NCI-H1092 treated with DMSO at 0.1 percent for 48 hours (cell line): ENCODE measurements around the gene NELFB.

Experiments
- DNase-seq: peaks from one replicate; lab custom pipeline; 2025; lab: John Stamatoyannopoulos, UW

The NELFB gene

GRCh38 chr9:137268538-137269201, 13.5 kb downstream of the NELFB start:
- DNase-seq: no peak

- DNase-seq: no peak
Observed at GRCh38 chr9:137269231-137269772, 14.2 kb downstream of the NELFB start.

GRCh38 chr9:137270929-137271695, 16.0 kb downstream of the NELFB start:
- DNase-seq: no peak

DNA sequence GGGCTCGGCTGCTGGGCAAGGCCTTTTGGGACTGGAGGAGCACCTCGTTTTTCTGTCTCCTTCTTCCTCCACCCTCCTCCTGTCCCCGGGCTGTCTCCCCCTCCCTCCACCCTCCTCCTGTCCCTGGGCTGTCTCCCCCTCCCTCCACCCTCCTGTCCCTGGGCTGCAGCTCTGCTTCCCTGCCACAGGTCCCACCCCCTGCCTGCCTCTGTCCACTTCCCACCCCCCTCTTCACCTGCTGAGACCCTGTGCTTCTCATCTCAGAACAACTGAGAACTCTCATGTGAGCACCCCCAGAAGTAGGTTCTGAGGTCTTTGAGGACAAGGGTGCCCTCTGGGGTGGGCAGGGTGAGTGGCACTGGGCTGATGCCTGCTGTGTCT, 16.6 kb downstream of the NELFB start:
- DNase-seq: no peak

GRCh38 chr9:137272241-137273094, 17.3 kb downstream of the NELFB start:
- DNase-seq: no peak

DNA sequence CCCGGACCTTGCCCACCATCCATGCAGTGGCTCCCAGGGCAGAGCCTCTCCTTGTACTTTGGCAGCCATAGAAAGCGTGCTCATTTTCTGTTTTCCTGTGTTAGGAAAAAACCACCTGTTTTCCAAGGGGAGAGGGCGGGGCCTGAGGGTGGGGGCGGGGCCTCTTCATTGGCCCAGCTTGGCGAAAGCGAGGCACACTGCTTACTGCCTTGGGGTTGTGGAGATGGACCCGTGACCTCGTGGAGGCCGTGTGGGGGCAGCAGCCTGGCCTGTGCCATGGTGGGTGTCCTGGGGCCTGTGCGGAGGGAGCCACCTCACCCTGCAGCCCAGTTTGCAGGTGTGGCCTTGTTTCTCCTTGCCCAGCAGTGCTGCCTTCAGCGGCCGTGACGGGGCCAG, 18.0 kb downstream of the NELFB start:
- no peak for DNase-seq

- no peak for DNase-seq
Observed at GRCh38 chr9:137273611-137274320, 18.6 kb downstream of the NELFB start.

DNA sequence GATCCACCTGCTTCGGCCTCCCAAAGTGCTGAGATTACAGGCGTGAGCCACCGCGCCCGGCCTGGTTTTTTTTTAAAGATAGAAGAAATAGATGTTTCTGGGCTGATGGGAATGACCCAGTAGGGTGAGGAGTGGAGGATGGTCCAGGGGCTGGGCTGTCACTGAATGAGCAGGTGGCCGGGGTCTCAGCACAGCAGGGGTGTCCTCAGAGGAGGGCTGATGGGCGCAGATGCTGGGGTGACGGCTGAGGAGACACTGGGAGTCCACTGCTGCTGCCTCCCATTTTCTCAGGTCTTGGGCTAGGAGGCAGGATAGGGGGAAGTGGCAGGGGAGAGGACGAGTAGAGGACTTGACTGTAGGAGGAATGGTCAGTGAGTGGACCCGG, 20.1 kb downstream of the NELFB start:
- no peak for DNase-seq

DNA sequence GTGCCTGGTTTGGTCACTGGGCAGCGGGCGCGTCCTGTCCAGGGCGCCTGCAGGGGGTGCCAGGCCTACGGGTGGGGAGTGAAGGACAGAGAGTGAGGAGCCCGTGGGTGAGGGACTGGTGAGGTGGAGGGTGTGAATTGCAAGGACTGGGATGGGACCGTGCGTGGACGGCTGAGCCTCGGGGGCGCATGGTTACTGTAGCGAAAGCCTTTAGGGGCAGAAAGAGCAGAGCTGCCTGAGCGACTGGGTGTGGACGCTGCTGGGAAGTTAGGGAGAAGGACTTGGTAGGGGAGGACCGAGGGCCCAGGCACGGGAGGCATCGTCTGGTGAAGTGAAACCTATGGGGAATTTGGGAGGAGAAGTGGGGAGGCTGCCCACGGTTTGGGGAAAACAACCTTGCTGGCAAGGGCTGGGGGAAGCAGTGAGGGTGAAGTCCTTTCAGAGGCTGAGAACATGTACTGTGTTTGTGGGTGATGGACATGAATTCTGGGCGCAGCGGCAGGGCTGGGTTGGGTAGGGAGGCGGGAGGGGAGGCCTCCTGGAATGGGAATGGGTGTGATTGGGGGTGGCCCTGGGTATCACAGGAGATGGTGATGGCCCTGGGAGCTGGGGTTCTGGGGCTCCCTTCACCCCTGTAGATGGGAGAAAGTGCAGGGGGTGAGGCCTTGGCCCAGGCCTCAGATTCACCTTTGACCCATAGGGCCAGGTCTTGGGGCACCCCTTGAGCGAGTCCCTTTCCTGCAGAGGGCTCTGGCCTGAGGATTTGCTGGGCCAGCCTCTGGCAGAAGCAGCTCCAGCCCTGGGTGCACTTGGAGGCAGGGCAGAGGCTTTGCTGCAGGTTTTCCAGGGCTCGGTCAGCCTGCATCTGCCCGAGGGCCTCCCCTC, 20.7 kb downstream of the NELFB start:
- DNase-seq: no peak

- no peak for DNase-seq
Observed at GRCh38 chr9:137276473-137277328, 21.6 kb downstream of the NELFB start.

DNA sequence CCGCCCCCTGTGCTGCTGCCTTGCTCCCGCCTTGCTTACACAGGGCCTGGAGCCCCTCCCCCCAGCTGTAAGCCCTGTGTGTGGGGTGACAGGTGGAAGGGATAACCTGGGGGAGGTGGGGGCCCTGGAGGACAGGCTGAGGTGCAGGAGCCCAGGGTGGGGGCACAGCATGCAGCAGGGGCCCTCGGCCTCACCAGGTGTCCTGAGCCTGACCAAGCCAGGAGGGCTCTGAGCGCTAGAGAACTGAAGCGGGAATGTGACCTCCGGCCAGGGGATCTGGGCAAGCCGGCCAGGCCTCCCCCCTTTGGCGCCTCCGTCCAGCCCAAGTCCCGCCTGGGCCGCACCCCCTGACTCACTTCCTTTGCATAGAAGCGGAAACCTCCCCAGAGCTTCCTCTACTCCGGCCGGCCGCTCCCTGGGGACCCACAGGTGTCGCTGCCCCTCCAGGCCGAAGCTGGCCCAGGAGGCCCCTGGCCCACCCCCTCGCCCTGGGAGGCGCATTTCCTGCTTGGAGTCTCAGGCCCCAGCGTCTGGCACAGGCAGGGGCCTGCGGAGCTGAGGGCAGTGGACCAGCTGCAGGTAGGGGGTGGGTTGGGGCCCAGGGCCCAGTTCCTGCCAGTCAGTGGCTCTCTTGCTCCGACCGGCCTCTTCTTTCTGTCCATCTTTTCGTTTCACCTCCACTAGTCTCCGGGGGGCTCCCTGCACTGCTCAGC, 22.4 kb downstream of the NELFB start, which contains the start of gene TOR4A:
TSS of gene TOR4A (plus strand) at position 398 of the 713 bp plus-strand sequence. CDS start 964 bp downstream, outside the sequence.
- DNase-seq: no peak

GRCh38 chr9:137278061-137278701, 23.1 kb downstream of the NELFB start:
- no peak for DNase-seq

DNA sequence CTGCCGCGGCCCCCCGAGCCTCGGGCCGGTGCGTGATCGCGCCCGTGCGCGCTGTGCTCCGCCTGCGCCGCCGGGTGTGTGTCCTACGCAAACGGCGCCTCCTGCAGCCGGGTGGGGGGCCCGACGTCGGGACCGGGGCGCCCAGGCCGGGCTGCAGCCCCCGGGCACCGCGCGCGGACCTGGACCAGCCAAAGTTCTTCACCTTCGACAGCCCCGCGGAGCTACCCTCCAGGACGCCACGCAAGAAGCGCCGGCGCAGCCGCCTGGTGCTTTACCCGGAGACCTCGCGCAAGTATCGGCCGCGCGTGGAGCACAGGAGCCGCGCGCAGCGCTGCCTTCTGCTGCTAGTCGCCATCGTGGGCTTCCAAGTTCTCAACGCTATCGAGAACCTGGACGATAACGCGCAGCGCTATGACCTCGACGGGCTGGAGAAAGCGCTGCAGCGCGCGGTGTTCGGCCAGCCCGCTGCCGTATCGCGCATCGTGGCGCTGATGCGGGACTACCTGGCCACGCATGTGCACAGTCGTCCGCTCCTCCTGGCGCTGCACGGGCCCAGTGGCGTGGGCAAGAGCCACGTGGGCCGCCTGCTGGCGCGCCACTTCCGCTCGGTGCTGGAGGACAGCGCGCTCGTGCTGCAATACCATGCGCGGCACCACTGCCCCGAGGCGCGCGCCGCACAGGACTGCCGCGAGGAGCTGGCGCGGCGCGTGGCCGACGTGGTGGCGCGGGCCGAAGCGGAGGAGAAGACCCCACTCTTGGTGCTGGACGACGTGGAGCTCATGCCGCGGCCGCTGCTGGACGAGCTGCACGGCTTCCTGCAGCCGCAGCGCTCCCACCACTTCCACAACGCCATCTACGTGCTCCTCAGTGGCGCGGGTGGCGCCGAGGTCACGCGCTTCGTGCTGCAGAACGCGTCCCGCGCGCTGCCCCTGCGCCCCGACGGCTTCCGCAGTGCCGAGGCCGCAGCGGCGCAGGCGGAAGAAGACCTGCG, 23.9 kb downstream of the NELFB start:
- DNase-seq: no peak

- no peak for DNase-seq
Observed at GRCh38 chr9:137279741-137280473, 24.8 kb downstream of the NELFB start.

DNA sequence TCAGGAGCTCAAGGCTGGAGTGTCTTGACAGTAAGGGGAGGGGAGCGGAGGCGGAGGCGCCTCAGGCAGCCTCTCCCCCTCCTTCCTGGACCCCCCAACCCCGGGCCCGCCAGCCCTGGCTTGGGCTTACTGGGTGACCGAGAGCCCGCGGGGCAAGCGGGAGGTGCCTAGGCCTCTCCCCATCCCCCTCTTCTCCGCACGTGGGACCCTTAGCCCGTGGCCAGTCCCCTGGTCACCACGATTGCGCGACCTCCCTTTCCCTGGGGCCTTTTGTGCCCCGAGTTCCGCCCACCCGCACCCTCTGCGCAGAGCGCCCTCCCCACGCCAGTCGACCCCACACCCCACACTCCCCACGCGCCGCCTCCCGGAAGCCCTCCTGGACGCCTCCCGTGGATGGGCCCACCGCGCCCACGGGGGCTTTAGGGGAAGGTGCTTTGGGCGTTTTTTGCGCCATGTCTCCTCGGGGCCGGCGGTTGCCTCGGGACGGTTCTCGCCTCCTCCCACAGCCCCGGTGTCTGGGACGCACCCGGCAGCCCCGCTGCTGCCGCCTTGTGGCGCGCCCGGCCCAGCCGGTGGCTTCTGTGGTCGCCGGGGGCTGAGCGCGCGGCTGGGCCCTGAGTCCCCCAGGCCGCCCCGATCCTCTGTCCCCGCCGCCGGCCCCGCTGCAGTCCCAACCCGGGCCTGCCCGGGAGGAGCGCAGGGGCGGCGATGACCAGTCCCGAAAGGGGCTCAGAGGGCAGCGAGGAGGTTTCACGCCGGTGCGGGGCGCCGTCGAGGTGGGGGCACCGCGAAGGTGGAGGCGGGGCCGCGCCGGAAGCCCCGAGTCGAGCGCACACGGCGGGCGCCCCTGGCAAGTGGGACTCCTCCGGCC, 25.6 kb downstream of the NELFB start:
- DNase-seq: no peak
